Measurements from ENCODE around the gene SH3BP2.
"Not testable (repeated sequence)": the region's sequence is repeated elsewhere in the genome, so short reads cannot be mapped to it uniquely, and the experiment has no call there.

SH3BP2 gene

DNA sequence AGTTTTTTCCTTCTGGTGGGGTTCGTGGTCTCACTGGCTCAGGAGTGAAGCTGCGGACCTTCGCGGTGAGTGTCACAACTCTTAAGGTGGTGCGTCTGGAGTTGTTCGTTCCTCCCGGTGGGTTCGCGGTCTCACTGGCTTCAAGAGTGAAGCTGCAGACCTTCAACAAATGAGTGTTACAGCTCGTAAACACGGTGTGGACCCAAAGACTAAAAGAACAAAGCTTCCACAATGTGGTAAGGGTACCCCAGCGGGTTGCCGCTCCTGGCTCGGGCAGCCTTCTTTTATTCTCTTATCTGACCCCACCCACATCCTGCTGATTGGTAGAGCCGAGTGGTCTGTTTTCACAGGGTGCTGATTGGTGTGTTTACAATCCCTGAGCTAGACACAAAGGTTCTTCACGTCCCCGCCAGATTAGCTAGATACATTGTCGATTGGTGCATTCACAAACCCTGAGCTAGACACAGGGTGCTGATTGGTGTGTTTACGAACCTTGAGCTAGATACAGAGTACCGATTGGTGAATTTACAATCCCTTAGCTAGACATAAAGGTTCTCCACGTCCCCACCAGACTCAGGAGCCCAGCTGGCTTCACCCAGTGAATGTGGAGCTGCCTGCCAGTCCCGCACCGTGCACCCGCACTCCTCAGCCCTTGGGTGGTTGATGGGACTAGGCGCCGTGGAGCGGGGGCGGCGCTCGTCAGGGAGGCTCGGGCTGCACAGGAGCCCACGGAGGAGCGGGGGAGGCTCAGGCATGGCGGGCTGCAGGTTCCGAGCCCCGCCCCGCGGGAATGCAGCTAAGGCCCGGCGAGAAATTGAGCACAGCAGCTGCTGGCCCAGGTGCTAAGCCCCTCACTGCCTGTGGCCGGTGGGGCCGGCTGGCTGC, 30.2 kb upstream of the SH3BP2 start:
- not testable (repeated sequence) for FAIRE-seq

DNA sequence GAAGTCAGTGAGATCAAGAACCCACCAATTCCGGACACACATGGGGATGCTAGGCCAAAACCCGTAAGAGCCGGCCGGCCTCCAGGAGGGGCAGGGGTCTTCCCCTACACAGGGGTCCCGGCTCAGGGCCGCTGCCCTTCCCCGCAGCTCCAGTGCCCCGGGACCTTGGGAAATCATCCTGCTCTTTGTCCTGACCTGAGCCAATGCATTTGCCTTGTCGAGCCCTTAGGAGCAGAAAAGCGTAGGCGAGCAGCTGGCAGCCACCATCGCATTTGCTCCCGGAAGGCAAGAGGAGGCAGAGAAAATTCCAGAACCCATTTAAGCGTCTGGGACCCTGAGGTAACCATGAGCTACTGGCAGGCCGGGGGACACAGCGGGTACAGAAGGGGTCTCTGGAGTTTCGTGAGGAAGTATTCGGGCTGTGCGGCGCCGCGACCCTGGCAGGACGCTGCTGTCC, 29.3 kb upstream of the SH3BP2 start:
- no peak for FAIRE-seq

DNA sequence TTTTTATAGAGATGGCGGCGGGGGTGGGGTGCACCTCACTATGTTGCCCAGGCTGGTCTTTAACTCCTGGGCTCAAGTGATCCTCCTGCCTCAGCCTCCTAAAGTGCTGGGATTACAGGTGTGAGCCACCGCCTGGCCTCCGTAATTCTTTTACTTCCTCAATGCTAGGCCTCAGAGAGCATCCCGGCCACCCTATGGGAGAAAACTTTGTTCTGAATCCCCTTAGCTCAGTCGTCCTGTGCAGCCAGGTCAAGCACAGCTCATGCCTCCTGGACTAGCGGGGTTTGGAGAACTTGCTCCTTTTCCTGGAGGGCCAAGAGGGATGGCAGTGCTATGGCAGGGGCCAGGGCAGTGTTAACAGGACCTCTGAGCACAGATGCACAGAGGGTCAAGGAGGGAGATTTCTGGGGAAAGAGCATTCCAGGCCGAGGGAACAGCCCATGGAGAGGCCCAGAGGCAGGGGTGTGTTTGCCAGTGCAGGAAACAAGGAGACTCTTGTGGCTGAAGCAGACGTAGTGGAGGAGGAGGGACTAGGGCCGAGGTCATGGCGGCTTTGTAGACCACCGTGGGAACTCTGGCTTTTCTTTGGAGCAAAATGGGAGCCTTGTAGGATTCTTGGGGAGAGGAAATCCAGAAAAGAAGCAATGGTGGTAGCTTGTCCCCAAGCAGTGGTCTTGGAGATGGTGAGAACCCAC, 26.9 kb upstream of the SH3BP2 start:
- FAIRE-seq: no peak

DNA sequence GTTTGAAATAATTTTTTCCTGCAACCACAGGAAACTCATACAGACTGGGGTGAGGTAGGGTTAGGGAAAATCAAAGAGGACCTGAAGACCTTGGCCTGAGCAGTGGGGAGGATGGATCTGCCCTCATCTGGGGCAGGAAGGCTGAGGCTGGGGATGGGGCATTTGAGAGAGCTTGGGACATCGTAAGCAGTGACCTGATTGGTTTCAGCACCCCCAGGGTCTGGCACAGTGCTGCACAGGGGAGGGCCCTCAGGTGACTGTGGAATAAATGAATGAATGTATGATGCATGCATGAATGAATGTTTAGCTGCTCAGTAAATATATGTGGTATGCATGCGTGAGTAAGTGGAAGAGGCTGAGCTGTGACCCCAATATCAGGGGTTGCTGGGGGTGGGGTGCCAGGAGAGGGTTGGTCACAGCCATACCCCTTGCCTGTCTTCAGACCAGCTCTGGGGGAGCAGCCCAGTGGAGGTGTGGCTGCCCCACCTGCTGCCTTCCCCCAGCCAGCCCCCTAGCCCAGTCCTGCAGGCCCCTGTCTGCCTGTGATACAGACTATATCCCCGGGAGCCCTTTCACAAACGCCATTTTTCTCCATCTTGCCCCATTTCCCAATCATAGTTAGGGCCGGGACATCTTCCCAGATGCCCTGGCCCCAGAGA, 25.7 kb upstream of the SH3BP2 start:
- no peak for FAIRE-seq

DNA sequence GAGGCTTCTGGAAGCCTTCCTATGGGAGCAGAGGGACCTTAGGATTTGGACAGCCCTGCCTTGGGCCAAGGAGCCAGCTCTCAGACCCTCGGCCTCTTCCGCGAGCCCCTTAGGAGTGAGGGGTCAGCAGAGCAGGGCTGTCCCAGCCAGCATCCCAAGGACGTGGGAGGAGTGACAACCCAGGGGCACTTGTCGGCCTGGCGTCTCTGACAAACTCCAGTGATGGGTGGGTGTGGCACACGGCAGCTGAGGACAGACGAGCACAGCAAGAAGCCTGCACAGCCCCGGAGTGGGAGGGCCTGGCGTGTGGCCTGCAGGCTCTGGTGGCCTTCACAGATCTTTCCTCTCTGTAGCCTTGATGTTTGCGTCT, 25.2 kb upstream of the SH3BP2 start:
- FAIRE-seq: no peak

DNA sequence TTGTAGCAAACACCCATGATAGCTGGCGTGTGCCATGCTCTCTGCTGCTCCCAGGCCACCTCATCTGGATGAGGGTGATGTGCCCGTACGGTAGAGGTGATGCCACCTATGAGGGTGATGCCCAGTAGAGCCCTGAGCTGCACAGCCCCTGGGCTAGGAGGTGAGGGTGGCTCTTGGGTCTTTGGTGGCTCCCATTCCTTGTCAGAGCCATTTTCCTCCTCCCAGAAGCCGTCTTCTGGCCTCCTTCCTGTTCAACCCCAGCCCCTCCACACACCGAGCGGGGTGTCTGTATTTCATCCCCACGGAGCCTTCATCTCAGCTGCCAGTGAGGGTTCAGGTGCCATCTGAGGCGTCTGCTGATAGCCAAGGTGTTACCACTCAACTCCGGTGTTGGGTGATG, 24.8 kb upstream of the SH3BP2 start:
- FAIRE-seq: no peak

DNA sequence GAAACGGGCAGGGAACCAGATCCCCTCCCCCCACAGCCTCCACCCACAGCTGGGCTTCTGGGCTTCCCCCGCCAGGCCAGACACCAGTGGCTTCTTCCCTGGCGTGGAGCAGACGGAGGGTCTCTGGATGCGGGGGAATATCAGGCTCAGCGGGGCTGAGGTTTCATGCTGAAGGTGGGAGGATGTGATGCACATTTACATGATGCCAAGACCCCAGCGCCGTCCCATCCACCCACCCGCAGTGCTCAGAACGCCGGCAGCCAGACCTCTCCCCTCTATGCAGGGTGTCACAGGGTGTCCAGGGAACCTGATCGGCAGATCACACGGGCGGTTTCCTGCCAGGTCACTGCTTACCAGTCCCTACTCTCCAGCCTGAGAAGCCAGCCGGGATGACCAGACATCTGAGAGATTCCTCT, 24.0 kb upstream of the SH3BP2 start:
- FAIRE-seq: no peak

DNA sequence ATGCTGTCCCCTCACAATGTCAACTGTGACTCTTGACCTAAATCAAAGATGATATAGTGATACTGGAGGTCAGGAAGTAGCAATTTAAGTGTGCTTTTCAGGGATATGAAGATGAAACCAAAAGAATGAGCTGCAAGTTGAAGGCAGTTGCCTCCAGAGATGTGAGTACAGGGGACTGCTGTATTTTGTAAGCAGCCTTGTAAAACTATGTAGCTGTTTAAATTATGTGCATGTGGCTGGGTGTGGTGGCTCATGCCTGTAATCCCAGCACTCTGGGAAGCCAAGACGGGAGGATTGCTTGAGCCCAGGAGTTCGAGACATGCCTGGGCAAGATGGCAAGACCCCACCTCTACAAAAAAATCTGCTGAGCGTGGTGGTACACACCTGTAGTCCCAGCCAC, 21.6 kb upstream of the SH3BP2 start:
- no peak for FAIRE-seq

DNA sequence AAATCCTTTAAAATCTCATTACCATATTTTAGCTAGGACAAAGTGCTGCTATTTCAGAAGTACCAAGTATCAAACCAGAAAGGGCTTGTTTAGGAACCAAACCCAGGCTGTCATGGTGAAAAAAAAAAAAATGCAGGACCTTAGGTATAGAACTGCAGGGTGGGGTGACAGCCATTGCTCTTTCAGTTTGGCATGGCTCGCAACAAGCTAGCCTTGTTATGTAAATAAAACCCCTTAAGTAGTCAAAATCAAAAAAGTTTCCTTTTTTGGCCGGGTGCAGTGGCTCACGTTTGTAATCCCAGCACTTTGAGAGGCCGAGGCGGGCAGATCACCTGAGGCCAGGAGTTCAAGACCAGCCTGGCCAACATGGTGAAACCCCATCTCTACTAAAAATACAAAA, 12.2 kb upstream of the SH3BP2 start:
- FAIRE-seq: not testable (repeated sequence)

DNA sequence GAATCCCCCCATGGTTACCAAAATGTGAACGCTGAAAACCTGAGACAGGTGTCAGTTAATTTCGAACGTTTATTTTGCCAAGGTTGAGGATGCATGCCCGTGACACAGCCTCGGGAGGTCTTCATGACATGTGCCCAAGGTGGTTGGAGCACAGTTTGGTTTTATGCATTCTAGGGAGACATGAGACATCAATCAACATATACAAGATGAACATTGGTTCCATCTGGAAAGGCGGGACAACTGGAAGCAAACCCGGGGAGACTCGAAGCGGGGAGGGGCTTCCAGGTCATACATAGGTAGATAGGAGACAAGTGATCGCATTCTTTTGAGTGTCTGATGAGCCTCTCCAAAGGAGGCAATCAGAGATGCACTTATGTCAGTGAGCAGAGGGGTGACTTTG, 11.0 kb upstream of the SH3BP2 start:
- FAIRE-seq: no peak

DNA sequence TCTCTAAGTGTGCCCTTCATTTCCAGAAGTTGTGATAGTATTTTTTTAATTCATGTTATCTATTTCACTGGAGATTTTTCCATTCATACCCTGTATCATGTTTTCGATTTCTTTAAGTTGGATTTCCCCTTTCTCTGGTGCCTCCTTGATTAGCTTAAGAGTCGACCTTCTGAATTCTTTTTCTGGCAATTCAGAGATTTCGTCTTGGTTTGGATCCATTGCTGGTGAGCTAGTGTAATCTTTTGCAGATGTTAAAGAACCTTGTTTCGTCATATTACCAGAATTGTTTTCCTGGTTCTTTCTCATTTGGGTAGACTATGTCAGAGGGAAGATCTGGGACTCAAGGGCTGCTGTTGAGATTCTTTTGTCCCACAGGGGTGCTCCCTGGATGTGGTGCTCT, 9.1 kb upstream of the SH3BP2 start:
- no peak for FAIRE-seq

DNA sequence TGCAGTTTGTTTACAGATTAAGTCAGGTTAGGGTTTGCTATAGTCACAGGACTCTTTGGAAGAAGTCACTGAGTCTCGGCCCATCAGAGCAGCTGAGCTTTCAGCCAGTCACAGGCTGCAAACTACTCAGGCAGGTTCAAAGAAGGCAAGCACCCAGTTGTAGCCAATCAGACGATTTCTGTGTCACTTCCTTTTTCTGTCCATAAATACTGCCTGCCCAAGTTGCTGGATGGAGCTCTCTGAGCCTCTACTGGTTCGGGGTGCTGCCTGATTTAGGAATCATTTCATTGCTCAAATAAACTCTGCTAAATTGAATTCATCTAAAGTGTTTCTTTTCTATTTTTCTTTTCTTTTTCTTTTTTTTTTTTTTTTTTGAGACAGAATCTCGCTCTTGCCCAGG, 7.3 kb upstream of the SH3BP2 start:
- FAIRE-seq: no peak

DNA sequence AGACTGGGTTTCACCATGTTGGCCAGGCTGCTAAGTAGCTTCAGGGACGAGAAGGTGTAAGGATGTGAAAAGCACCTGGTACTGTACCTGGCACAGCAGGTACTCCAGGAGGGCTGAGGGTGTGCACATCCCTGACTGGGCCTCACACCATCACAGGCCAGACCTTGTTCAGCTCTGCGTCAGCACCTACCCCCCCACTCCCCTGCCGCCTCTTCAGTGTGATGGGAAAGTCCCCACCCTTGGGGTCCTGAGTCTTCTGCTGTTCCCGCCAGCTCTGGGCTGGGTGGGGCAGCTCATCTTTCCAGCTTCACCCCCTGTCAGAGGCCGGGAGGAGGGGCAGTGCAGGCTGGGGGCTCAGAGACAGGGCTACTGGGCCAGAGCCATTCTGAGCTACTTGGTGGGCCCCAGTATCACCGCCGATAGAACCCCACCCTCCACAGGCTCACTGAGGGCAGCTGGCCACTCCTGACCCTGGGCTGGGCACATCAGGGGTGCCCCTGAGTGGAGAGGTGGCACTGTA, 6.7 kb upstream of the SH3BP2 start:
- no peak for FAIRE-seq

DNA sequence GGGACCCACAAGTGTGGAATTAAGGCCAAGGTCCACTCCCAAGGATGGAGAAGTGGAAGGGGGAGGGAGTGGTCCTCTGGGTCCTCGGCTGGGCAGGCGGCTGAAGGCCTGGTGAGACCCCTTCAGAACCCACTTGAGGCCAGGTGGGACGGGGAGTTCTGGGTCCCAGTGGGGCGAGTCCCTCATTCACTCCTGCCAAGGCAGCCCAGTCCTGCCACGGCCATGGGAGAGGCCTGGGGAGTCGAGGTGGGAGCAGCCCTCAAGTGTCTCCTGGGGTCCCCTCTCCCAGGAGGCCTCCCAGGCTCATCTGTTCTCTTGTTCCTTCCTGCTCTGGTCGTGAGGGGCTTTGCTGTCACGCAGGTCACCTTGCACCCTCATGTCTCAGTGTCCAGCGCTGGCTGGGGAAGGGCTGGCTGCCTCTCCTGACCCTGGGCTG, 6.1 kb upstream of the SH3BP2 start:
- FAIRE-seq: no peak

DNA sequence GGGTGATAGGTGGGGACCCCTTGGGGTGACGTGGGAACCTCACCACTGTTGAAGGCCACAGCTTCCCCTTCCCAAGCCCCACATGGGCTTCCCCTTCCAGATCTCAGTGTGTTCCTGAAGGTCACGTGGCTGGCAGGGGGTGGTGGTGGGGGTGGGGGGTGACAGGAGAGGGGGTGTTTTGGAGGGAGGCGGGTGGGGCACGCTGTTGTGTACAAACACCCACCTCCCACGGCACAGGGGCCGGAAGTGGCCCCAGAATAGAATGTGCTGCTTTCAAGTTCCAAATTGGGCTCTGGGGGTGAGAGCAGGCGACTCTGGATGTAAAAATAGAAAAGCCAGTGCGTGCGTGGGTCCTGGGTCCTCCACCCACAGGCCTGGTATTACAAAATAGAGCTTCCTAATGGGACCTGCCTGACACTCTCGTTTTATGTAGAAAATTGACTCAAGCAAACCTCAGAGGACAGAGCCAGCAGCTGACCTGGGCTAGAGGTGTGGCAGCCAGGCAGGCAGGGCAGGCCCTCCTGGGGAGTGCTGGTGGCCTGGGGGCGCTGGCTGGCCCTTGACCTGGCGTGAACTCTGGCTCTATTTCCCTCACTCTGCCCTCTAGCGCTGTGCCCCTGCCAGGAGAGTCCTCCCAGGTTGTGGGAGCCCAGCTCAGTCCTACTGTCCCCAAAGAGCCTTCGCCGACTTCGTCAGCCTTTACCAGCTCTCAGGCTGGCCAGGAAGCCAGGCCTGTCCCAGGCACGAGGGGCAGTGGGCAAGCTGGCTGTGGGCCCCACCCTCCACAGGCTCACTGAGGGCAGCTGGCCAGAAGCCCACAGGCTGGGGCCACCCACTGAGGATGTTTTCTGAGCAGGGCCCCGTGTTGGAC, 5.4 kb upstream of the SH3BP2 start:
- no peak for FAIRE-seq

DNA sequence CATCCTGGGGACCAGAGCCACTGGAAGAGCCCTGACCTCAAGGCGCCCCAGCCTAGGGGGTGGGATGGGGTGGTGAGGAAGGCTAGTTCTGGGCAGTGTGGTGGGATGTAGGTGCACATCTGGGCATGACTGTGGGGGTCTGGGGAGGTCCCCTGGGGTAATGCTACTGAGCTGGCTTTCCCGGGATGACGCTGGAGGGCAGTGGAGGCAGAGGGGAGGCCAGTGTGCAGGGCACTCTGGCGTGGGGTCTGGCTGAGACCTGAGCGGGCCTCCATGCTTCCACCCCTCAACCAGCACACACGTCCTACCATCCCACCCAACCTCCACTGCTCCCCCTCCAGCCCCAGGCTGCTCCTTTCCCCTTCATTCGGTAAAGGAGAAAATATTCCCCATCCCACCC, 4.8 kb upstream of the SH3BP2 start:
- FAIRE-seq: no peak

DNA sequence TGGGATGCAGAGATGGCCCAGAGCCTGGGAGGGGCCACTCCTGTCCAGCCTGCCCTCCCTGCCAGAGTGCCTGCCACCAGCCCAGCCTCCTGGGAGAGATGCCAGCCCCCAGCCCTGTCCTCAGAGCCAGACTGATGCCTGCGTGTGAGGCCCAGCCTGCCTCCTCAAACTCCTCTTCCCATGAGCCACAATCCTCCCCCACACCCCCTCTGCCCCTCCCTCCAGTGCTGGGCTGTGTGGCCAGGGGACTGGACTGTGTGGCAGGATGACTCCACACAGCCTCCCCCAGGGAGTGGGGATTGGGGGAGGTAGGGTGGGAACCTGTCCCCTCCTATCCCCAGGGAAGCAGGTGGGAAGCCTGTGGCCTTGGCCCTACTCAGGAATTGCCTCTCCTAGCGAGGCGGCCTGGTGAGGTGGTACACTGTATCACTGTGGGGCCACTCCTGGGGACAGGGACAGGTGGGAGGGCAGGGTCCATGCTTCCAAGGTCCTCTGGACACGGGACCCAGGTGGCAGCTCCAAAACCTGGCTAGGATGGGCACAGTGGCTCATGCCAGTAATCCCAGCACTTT, 4.3 kb upstream of the SH3BP2 start:
- FAIRE-seq: no peak

DNA sequence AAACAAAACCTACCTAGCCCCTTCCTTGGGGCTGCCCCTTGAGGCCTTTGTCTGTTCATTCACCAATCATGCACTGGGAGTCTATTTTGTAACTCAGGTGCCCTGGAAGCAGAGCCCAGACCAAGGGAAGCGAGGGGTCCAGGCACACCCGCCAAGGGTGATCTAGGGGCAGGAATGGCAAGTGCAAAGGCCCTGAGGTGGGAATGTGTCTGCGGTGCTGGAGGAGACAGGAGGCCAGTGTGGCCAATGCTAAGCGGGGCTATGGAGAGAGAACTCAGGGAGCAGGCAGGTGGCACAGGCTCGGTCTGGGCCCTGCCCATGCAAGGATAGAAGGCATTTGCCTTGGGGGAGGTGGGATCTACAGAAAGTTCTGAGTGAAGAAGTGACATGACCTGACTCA, 3.5 kb upstream of the SH3BP2 start:
- no peak for FAIRE-seq

DNA sequence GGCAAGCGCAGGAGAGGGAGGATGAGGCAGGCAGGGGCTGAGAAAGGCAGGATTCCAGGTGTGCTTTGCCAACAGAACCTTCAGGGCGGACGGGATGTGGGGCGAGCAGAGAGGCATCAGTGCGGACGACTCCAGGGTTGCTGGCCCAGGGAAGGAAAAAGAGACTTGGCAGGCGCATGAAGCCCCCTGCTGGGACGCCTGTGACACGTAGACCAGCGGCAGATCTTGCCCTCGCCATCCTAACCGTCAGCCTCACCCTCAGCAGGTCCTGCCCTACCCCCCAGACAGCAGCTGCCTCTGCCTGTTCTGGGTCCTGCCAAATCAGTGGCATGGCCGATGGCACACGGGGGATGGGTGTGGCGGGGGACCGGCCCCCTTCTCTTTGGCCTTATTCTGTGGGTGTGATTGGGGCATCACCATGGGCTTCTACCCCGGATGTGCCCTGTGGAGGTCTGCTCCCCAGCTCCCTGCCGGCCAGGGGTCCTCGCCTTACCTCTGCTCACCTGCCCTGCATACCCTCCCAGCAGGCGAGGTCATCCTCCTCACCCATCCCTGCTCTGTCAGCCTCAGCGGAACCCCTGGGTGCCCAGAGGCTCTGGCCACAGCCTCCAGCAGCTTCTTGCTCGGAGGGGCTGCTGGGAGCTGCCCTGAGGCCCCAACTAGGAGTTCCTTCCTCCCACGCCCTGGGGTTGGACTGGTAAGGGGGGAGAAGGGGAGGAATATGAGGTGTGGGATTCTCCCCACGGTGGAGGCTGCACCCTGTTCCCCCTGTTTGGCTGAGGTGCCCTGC, 2.9 kb upstream of the SH3BP2 start:
- no peak for FAIRE-seq

DNA sequence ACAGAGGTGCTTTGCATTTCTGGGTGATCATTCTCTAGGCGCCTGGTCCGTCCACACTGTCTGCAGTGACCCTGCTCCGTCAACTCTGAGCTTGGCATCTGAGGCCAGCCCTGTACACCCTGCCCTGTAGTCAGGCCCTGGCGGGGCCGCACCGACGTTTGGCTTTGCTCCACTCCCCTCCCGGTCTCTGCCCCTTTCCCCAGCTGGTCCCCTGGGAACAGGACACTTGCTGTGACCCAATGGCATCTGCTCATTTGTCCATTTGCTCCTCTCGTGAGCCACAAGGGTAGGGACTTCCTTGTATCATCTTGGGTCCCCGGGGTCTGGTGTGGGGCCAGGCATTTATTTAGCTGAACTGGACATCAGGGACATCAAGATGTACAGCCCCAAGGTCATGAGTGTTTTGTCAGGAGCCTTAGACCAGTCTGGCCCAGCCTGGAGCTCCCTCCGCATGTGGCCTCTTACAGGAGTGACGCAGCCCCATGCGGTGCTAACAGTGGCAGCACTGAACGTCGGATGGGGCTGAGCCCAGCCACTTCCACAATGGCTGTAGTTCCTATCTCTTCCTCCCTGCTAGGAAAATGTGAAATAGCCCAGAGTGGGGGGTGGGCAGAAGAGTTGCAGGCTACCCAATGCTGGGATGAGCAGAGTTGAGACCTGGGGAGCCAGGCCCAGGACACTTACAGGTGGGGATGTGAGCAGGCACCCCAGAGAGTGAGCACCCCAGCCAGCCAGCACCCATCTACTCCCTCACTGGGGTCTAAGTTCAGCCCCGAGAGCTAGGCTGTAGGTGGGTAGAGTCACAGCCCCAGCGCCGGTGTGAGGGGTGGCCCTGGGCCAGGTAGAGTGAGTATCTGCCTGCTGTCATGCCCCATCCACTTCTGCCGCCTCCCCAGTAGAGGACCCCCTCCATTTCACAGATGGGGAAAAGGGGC, 2.0 kb upstream of the SH3BP2 start:
- no peak for FAIRE-seq

All from G401.6 (cell line).